ENCODE measurements around the gene TUBA3D. TPM values are rescaled to one million over a fixed set of nuclear protein-coding genes. Genes with fewer than 3 reads are reported as not detected.
"Not testable (repeated sequence)": the region's sequence is repeated elsewhere in the genome, so short reads cannot be mapped to it uniquely, and the experiment has no call there.

Gene TUBA3D
- polyA plus RNA-seq, 2 of the 4 experiments (the other 2 are of a cell fraction), result not detected

GRCh38 chr2:131477227-131477626, 1.3 kb downstream of the TUBA3D start:
- FAIRE-seq; POLR2A ChIA-PET; H3K27ac ChIP-seq; H3K9me3 ChIP-seq; H3K4me1 ChIP-seq; H3K4me2 ChIP-seq; ATAC-seq; H3K4me3 ChIP-seq; DNase-seq (ENCODE audit: low read depth in 1 of 2, low spot score in 1 of 2): not testable (repeated sequence)
- CTCF ChIA-PET, result interaction anchor here (1.2 kb wide), 1 partner anchor 15 kb away, joined by 4 read pairs; the partner anchor contains the start of gene MZT2A
- 80% methylated on average over 1 of the region's 1 CpG for WGBS (ENCODE audit: missing lambda C conversion rate)

GRCh38 chr2:131478074-131478849, 2.3 kb downstream of the TUBA3D start:
- DNase-seq (ENCODE audit: low read depth in 1 of 2, low spot score in 1 of 2); H3K4me1 ChIP-seq; FAIRE-seq; H3K9me3 ChIP-seq; H3K4me3 ChIP-seq; ATAC-seq; POLR2A ChIA-PET; H3K27ac ChIP-seq; H3K4me2 ChIP-seq; CTCF ChIA-PET: not testable (repeated sequence)
- WGBS (ENCODE audit: missing lambda C conversion rate), result 92% methylated on average over 15 of the region's 18 CpGs

- H3K4me3 ChIP-seq; H3K4me1 ChIP-seq; ATAC-seq; H3K4me2 ChIP-seq; POLR2A ChIA-PET; H3K9me3 ChIP-seq; H3K27ac ChIP-seq; DNase-seq (ENCODE audit: low read depth in 1 of 2, low spot score in 1 of 2); FAIRE-seq: not testable (repeated sequence)
- WGBS (ENCODE audit: missing lambda C conversion rate), result 97% methylated on average over 9 of the region's 9 CpGs
- CTCF ChIA-PET, result interaction anchor here (0.7 kb wide), 1 partner anchor 13 kb away, joined by 3 read pairs; the partner anchor contains the start of gene MZT2A
These were observed 3.0 kb downstream of the TUBA3D start for GRCh38 chr2:131478850-131479461.

- FAIRE-seq; POLR2A ChIA-PET; DNase-seq (ENCODE audit: low read depth in 1 of 2, low spot score in 1 of 2); H3K4me1 ChIP-seq; H3K4me3 ChIP-seq; H3K9me3 ChIP-seq; ATAC-seq; H3K27ac ChIP-seq; H3K4me2 ChIP-seq: not testable (repeated sequence)
- WGBS (ENCODE audit: missing lambda C conversion rate), result 99% methylated on average over 14 of the region's 20 CpGs
- CTCF ChIA-PET, result interaction anchor here (1.4 kb wide), 1 partner anchor 12 kb away, joined by 9 read pairs; the partner anchor contains the start of gene MZT2A
These were observed 4.4 kb downstream of the TUBA3D start for GRCh38 chr2:131480351-131480750.

GRCh38 chr2:131482506-131483155, 6.7 kb downstream of the TUBA3D start:
- CTCF ChIA-PET, result interaction anchor here (1.1 kb wide), 1 partner anchor 10 kb away, joined by 7 read pairs; the partner anchor contains the start of gene MZT2A
- H3K27ac ChIP-seq; H3K4me2 ChIP-seq; ATAC-seq; DNase-seq (ENCODE audit: low read depth in 1 of 2, low spot score in 1 of 2); H3K9me3 ChIP-seq; POLR2A ChIA-PET; H3K4me3 ChIP-seq; H3K4me1 ChIP-seq; FAIRE-seq: not testable (repeated sequence)
- WGBS (ENCODE audit: missing lambda C conversion rate), result 97% methylated on average over 18 of the region's 19 CpGs

GRCh38 chr2:131483981-131484820, 8.3 kb downstream of the TUBA3D start:
- H3K9me3 ChIP-seq; H3K4me3 ChIP-seq; FAIRE-seq; H3K27ac ChIP-seq; ATAC-seq; DNase-seq (ENCODE audit: low read depth in 1 of 2, low spot score in 1 of 2); H3K4me1 ChIP-seq; POLR2A ChIA-PET; H3K4me2 ChIP-seq: not testable (repeated sequence)
- 93% methylated on average over 23 of the region's 24 CpGs for WGBS (ENCODE audit: missing lambda C conversion rate)
- CTCF ChIA-PET, result interaction anchor here (1.1 kb wide), 1 partner anchor 8 kb away, joined by 7 read pairs; the partner anchor contains the start of gene MZT2A

GRCh38 chr2:131484906-131485460, 9.1 kb downstream of the TUBA3D start:
- H3K4me3 ChIP-seq; CTCF ChIA-PET; FAIRE-seq; H3K9me3 ChIP-seq; H3K4me1 ChIP-seq; POLR2A ChIA-PET; DNase-seq (ENCODE audit: low read depth in 1 of 2, low spot score in 1 of 2); H3K4me2 ChIP-seq; H3K27ac ChIP-seq; ATAC-seq: not testable (repeated sequence)
- 90% methylated on average over 10 of the region's 11 CpGs for WGBS (ENCODE audit: missing lambda C conversion rate)

- H3K27ac ChIP-seq; H3K4me3 ChIP-seq; POLR2A ChIA-PET; H3K9me3 ChIP-seq; ATAC-seq; CTCF ChIA-PET; DNase-seq (ENCODE audit: low read depth in 1 of 2, low spot score in 1 of 2); H3K4me2 ChIP-seq; FAIRE-seq: not testable (repeated sequence)
- peaks cover 16% of the 10 kb centered on the region; the same call in 2 of the 3 replicates for H3K4me1 ChIP-seq
- 93% methylated on average over 14 of the region's 14 CpGs for WGBS (ENCODE audit: missing lambda C conversion rate)
These were observed 10.4 kb downstream of the TUBA3D start for GRCh38 chr2:131486201-131486902.

Data from A549 (cell line).